ENCODE measurements around the gene SIRPA. TPM values are rescaled to one million over a fixed set of nuclear protein-coding genes. Genes with fewer than 3 reads are reported as not detected.
"Not testable (repeated sequence)": the region's sequence is repeated elsewhere in the genome, so short reads cannot be mapped to it uniquely, and the experiment has no call there.

Gene SIRPA
- total and polyA plus RNA-seq, 4 experiments from 2014 or later = 1.8 to 2.4 TPM; not detected in 2

DNA sequence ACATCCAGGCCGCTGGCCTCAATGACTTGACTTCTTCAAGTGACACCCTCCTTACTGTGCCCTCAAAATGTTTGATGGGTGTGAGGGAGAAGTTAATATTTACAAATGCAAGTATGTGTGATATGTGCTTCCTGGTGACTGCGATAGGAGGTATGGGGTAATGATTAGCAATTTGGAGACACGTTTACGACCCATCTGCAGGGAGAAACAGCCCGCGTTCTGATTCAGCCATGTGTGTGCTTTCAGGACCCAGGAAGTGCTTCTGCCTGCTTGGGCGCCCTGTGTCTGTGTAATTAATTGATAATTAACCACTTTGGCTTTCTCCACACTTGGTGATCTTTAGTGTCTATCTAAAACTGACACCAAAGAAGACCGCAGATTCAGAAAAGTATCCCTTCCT is 25.0 kb downstream of the SIRPA start:
- Histone ChIP-seq H3K9me3 (ENCODE audit: control insufficient read depth in 1 of 2, low read length in 2 of 2) (no peaks in the 10 kb centered on the region), H3K27me3 (ENCODE audit: insufficient read depth, low read length) (no peaks in the 10 kb centered on the region), H3K4me1 (ENCODE audit: insufficient read depth, low read length) (no peaks in the 10 kb centered on the region), H3K27ac (ENCODE audit: low read depth, low read length) (no peak overlapping the region), H3K36me3 (ENCODE audit: insufficient read depth, low read length) (no peaks in the 10 kb centered on the region), H3K4me3 (ENCODE audit: low read length in 2 of 2) (no peak overlapping the region)
- Mint-ChIP-seq H3K9me3 (no peaks in the 10 kb centered on the region), H3K4me3 (no peak overlapping the region), H3K27ac (no peak overlapping the region), H3K27me3 (peaks cover 0 to 3% of the 10 kb centered on the region in 2 donors), H3K4me1 (no peaks in the 10 kb centered on the region), H3K36me3 (no peaks in the 10 kb centered on the region)
- DNase-seq = no peak
- CTCF ChIA-PET (ENCODE audit: partially characterized antibody) = no interaction called here
- intact Hi-C loops (cut with micrococcal nuclease) = no loop called here
- POLR2A ChIA-PET (ENCODE audit: partially characterized antibody) = no interaction called here

DNA sequence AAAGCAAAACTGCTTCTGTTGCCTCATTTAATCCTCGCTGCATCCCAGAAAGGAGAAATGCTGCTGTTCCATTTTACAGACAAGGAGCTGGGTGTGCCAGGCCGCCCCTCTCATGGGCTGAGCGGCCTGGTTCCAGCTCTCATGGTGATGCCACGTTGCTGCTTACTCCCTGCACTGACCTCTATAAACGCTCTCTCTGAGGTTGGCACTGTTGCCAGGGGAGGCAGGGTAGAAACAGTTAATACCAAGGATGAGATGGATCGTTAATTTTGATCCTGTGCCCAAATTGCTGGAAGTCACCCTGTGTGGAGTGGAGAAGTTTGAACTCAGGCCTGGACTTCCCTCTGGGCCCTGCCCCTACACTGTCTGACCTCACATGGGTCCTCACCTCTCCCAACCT is 25.6 kb downstream of the SIRPA start:
- H3K27ac ChIP-seq (ENCODE audit: low read depth, low read length) = no peak overlapping the region
- no peaks in the 10 kb centered on the region for H3K27me3 ChIP-seq (ENCODE audit: insufficient read depth, low read length)
- Mint-ChIP-seq H3K27me3 (peaks cover 0 to 3% of the 10 kb centered on the region in 2 donors), H3K4me1 (no peaks in the 10 kb centered on the region), H3K36me3 (no peaks in the 10 kb centered on the region), H3K27ac (no peak overlapping the region), H3K9me3 (no peaks in the 10 kb centered on the region), H3K4me3 (no peak overlapping the region)
- no peaks in the 10 kb centered on the region for H3K9me3 ChIP-seq (ENCODE audit: control insufficient read depth in 1 of 2, low read length in 2 of 2)
- H3K4me1 ChIP-seq (ENCODE audit: insufficient read depth, low read length) = no peaks in the 10 kb centered on the region
- H3K4me3 ChIP-seq (ENCODE audit: low read length in 2 of 2) = no peak overlapping the region
- POLR2A ChIA-PET (ENCODE audit: partially characterized antibody) = no interaction called here
- CTCF ChIA-PET (ENCODE audit: partially characterized antibody) = no interaction called here
- intact Hi-C loops (cut with micrococcal nuclease) = no loop called here
- no peak for DNase-seq
- H3K36me3 ChIP-seq (ENCODE audit: insufficient read depth, low read length) = no peaks in the 10 kb centered on the region

DNA sequence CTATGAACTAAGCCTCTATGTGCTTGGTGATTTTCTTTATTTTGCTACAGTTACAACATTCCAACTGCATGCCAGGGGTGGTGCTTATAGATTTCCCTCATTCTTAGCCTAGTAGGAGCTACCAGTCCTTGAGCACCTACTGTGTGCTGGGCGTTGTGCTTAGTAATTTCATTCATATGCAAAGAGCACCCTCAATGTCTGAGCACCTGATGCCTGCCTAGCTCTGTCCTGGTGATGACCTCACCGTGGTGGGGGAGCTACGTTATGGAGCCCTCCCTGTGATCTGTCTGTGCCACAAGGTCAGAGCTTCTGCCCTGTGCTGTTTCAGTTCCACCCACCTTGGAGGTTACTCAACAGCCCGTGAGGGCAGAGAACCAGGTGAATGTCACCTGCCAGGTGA is 26.8 kb downstream of the SIRPA start:
- CTCF ChIA-PET (ENCODE audit: partially characterized antibody); H3K4me1 ChIP-seq (ENCODE audit: insufficient read depth, low read length); H3K27ac ChIP-seq (ENCODE audit: low read depth, low read length): not testable (repeated sequence)

DNA sequence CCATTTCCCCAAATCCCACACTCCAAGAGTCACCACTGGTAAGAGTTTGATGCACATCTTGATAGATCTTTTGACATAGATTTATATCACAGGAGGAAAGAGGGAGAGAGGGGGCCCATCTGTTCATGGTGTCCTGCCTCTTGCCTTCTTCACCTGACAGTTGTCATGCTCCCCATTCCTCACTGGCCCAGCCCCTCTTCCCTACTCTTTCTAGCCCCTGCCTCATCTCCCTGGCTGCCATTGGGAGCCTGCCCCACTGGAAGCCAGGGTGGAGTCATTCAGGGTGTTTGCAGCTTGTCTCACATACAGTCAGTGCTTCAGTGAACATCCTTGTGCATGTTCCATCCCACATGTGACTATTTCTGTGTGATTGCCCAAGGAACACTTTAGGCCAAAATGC is 27.6 kb downstream of the SIRPA start:
- Histone ChIP-seq H3K27ac (ENCODE audit: low read depth, low read length) (no peak overlapping the region), H3K9me3 (ENCODE audit: control insufficient read depth in 1 of 2, low read length in 2 of 2) (no peaks in the 10 kb centered on the region), H3K36me3 (ENCODE audit: insufficient read depth, low read length) (no peaks in the 10 kb centered on the region), H3K4me1 (ENCODE audit: insufficient read depth, low read length) (no peaks in the 10 kb centered on the region), H3K27me3 (ENCODE audit: insufficient read depth, low read length) (no peaks in the 10 kb centered on the region), H3K4me3 (ENCODE audit: low read length in 2 of 2) (no peak overlapping the region)
- intact Hi-C loops (cut with micrococcal nuclease) = no loop called here
- Mint-ChIP-seq H3K27ac (no peak overlapping the region), H3K9me3 (no peaks in the 10 kb centered on the region), H3K4me1 (no peaks in the 10 kb centered on the region), H3K27me3 (peaks cover 0 to 5% of the 10 kb centered on the region in 2 donors), H3K36me3 (no peaks in the 10 kb centered on the region), H3K4me3 (no peak overlapping the region)
- ChIA-PET CTCF (ENCODE audit: partially characterized antibody) (no interaction called here), POLR2A (ENCODE audit: partially characterized antibody) (no interaction called here)
- no peak for DNase-seq

More for the DNA sequence above, 26.8 kb downstream of the SIRPA start:
- H3K9me3 ChIP-seq (ENCODE audit: control insufficient read depth in 1 of 2, low read length in 2 of 2); H3K27me3 ChIP-seq (ENCODE audit: insufficient read depth, low read length); H3K27me3 Mint-ChIP-seq; H3K36me3 ChIP-seq (ENCODE audit: insufficient read depth, low read length); H3K4me3 Mint-ChIP-seq; H3K27ac Mint-ChIP-seq; H3K4me3 ChIP-seq (ENCODE audit: low read length in 2 of 2); POLR2A ChIA-PET (ENCODE audit: partially characterized antibody); H3K36me3 Mint-ChIP-seq; H3K9me3 Mint-ChIP-seq; intact Hi-C loops (cut with micrococcal nuclease); DNase-seq; H3K4me1 Mint-ChIP-seq: not testable (repeated sequence)

DNA sequence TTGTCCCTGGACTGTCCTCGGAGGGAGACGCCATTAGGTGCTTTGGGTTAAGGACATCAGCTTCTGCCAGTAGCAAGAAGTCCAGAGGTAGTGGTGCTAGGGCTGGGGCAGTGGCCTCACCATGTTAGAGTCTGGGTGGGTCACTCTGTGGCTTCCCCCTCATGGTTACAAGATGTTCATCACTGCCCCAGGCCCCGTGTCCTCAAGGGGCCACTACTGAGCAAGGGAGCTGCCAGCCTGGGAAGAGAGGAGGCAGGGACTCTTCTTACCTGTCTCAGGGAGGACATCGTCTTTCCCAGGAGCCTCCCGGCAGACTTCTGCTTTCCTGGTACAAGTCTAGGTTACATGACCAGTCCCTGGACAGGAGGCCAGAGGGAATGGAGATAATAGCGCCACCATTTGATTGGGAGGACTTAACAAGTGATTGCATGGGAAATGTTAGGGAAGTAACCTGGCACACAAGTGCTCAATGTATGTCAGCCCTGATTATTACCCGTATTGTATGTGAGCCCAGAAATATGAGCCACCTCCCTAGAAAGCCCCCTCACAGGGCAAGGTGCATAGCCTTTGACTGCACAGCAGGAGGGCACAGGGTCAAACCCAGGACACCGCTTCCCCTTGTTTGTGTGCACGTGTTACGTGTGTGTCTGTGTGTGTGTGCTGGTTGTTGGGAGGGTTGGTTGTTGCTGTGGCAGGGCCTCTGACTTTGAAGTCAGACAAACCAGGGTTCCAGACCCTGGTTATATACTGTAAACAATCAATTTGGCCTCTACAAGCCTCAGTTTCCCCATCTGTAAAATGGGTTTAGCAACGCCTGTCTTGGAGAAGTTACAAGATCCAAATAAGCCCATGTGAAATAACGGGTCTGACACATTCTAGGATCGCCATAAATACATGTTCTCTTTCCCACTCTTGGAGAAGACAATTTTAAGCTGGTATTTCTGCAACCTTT is 30.0 kb downstream of the SIRPA start:
- Mint-ChIP-seq H3K4me3 (no peak overlapping the region), H3K27me3 (peaks cover 11 to 19% of the 10 kb centered on the region in 2 donors), H3K36me3 (no peaks in the 10 kb centered on the region), H3K4me1 (no peaks in the 10 kb centered on the region), H3K27ac (no peak overlapping the region), H3K9me3 (no peaks in the 10 kb centered on the region)
- Histone ChIP-seq H3K4me1 (ENCODE audit: insufficient read depth, low read length) (no peaks in the 10 kb centered on the region), H3K9me3 (ENCODE audit: control insufficient read depth in 1 of 2, low read length in 2 of 2) (no peaks in the 10 kb centered on the region), H3K27ac (ENCODE audit: low read depth, low read length) (no peak overlapping the region), H3K27me3 (ENCODE audit: insufficient read depth, low read length) (no peaks in the 10 kb centered on the region), H3K36me3 (ENCODE audit: insufficient read depth, low read length) (no peaks in the 10 kb centered on the region), H3K4me3 (ENCODE audit: low read length in 2 of 2) (no peak overlapping the region)
- intact Hi-C loops (cut with micrococcal nuclease) = no loop called here
- CTCF ChIA-PET (ENCODE audit: partially characterized antibody) = no interaction called here
- DNase-seq = no peak
- POLR2A ChIA-PET (ENCODE audit: partially characterized antibody) = no interaction called here

DNA sequence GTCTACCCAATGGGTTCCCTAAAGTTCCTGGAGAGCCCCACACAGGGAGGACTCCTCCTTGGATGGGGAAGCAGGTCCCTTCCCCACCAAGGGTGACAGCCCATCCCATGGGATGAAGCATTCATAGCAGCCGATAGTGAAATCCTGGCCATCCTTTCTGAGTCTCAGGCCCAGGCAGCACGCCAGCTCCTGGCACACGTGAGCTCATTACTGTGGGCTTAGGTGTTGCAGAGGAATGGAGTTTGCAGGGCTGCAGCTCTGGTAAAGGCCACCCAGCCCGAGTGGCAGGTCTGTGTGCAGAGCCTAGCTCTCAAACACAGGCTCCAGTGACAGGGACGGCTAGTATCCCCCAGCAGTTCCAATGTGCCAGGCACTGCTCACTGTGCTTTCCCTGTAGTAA is 31.0 kb downstream of the SIRPA start:
- intact Hi-C loops (cut with micrococcal nuclease) = no loop called here
- POLR2A ChIA-PET (ENCODE audit: partially characterized antibody) = no interaction called here
- no peak overlapping the region for H3K27ac ChIP-seq (ENCODE audit: low read depth, low read length)
- no peaks in the 10 kb centered on the region for H3K36me3 ChIP-seq (ENCODE audit: insufficient read depth, low read length)
- no peaks in the 10 kb centered on the region for H3K9me3 ChIP-seq (ENCODE audit: control insufficient read depth in 1 of 2, low read length in 2 of 2)
- Mint-ChIP-seq H3K4me1 (no peaks in the 10 kb centered on the region), H3K27me3 (peaks cover 11 to 23% of the 10 kb centered on the region in 2 donors), H3K36me3 (no peaks in the 10 kb centered on the region), H3K9me3 (no peaks in the 10 kb centered on the region), H3K4me3 (no peak overlapping the region), H3K27ac (no peak overlapping the region)
- no peak for DNase-seq
- H3K27me3 ChIP-seq (ENCODE audit: insufficient read depth, low read length) = no peaks in the 10 kb centered on the region
- CTCF ChIA-PET (ENCODE audit: partially characterized antibody) = no interaction called here
- no peaks in the 10 kb centered on the region for H3K4me1 ChIP-seq (ENCODE audit: insufficient read depth, low read length)
- no peak overlapping the region for H3K4me3 ChIP-seq (ENCODE audit: low read length in 2 of 2)

DNA sequence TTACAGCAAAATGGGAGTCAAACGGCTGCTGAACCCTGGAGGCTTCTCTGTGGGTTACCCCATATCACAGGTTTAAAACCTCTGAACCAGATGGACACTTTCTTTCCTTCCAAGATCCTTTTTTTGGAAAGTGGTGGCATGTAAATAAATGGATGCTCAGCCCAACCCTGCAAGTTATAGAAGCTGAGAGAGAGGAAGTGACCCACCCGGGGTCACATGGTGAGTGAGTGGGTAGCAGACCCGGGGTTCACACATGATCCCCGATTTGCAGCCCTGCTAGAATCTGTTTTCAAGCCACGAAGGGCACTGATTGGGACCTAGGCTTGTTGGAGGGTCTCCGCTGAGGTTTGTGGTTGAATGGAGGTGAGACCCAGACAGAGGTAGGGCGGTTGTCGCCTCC is 32.0 kb downstream of the SIRPA start:
- Histone ChIP-seq H3K27ac (ENCODE audit: low read depth, low read length) (no peak overlapping the region), H3K9me3 (ENCODE audit: control insufficient read depth in 1 of 2, low read length in 2 of 2) (no peaks in the 10 kb centered on the region), H3K4me3 (ENCODE audit: low read length in 2 of 2) (no peak overlapping the region), H3K27me3 (ENCODE audit: insufficient read depth, low read length) (no peaks in the 10 kb centered on the region), H3K36me3 (ENCODE audit: insufficient read depth, low read length) (no peaks in the 10 kb centered on the region), H3K4me1 (ENCODE audit: insufficient read depth, low read length) (no peaks in the 10 kb centered on the region)
- Mint-ChIP-seq H3K36me3 (no peaks in the 10 kb centered on the region), H3K4me1 (no peaks in the 10 kb centered on the region), H3K27me3 (peaks cover 14 to 25% of the 10 kb centered on the region in 2 donors), H3K4me3 (no peak overlapping the region), H3K9me3 (no peaks in the 10 kb centered on the region), H3K27ac (no peak overlapping the region)
- intact Hi-C loops (cut with micrococcal nuclease) = no loop called here
- POLR2A ChIA-PET (ENCODE audit: partially characterized antibody) = no interaction called here
- CTCF ChIA-PET (ENCODE audit: partially characterized antibody) = no interaction called here
- DNase-seq = no peak
